NCI-H524 treated with DMSO at 0.1 percent for 48 hours (cell line): Measurements from ENCODE around the gene TNK2.
A peak's percentile ranks its signal among the peaks of the same experiment; 100 is the strongest.
"Not testable (repeated sequence)": the region's sequence is repeated elsewhere in the genome, so short reads cannot be mapped to it uniquely, and the experiment has no call there.

ENCODE experiments used
- DNase-seq: peaks from one replicate; lab custom pipeline; 2025; lab: John Stamatoyannopoulos, UW

TNK2 gene

DNA sequence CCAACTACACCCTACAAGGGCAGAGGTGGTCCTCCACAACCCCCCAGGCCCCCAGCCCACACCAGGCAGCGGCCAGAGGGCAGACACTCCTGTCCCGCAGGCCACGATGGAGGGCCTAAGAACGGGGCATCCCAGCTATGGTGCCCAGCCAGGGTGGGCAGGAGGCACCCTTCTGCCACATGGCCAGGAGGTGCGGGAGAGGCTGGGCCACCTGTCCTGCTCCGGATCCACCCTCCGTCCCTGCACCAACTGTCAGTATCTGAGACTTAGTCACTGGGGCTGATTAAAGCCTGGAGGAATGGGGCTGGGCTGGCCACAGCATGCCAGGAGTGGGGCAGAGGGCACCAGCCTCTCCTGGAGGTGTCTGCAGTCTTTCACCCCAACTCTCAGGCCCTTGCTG is 37.9 kb downstream of the TNK2 start:
- DNase-seq = no peak

DNA sequence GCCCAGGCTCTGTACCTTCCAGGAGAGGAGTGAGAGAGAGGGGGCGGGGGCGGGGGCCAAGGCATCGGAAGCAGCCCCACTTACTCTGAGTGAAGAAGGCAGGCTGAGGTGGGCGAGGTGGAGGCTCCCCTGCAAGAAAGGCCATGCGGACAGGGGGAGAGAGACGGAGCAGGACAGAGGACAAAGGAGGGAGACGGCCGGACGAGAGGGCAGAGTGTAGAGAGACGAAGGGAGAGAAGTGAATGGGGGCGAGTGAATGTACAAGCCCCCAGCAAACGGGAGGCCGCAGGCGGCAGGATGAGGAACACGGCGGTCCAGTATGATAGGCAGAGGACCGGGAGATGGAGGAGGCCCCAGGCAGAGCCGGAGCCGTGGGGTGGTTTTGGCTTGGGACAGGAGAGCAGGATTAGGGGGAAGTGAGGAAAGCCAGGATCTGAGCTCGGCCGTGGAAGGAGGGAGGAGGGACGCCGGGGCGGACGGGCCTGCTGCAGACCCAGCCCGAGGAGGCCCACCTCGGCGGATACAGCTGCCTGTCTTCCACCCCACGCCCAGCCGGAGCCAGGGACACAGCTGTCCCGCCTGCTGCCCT is 38.8 kb downstream of the TNK2 start:
- DNase-seq = no peak

DNA sequence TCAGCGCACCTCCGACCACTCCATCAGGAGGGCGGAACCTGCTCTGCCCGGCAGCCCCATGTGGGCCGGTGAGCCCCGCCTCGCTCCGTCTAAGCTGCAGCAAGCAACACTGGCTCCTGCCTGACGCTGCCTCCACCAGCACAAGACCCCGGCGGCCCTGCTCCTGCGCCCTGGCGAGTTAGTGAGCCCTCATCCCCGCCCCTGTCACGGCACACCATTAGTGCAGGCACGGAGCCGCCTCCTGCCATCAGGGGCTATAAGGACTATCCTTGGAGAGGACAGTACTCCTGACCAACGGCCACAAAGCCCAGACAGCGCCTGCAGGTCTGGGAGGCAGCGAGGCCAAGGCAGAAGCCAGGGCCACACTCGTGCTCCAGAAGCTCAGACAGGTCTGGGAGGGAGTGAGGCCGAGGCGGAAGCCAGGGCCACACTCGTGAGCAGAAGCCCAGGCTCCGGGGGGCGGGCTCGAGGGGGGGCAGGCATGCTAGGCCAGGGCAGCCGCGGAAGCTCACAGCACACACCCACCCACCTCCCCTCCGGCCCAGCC is 39.4 kb downstream of the TNK2 start:
- DNase-seq = no peak

DNA sequence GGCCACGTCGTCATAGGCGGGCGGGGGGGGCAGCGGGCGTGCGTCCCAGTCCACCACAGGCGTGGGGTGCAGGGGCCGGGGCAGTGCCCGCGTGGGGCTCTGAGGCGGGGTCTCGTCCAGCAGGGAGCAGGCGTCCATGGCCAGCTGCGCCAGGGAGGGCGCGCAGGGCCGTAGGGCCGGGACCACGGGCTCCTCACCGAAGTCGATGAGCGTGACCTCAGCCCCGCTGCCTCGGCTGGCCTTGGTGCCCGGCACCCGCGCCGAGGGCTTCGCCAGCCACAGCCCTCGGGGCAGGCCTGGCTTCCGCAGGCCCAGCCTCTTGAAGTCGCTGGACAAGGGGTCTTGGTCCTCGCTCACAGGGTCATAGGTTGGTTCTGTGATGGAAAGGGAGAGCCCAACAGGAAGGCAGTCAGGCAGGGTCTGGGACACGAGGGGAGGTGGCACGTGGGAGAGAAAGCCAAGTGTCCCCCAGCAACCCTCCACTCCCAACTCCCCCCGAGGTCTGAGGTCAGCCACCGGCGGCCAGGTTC is 40.0 kb downstream of the TNK2 start:
- DNase-seq = no peak

DNA sequence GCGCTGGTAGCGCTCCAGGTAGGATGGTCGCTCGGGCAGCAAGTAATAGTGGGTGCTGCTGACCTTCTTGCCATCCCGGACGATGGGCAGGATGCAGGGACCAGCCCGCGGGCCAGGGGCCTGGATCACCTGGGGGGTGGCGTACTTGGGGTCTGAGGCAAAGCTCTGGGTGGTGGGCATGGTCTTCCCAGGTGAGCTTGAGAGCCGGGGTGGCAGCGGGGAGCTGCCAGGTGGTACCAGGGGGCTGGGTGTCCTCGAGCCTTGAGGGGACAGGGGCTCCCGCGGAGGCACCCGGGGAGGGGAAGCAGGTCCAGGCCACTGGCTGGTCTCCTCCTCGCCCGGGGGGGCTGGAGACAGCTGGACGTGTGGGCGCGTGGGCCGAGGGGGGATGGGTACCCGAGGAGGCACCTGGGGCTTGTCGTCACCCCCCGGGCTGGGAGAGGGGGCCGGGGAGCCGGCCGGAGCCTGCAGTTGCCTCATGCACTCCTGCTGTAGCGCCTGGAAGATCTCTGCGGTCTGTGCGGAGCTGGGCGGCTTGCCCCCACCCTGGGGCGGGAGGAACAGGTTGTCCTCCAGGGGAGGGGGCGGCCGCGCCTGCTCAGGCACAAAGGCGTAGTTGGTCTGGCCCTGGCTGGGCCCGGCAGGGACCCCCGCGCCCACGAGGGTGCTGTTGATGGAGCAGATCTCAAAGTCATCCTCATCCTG is 40.6 kb downstream of the TNK2 start:
- no peak for DNase-seq

DNA sequence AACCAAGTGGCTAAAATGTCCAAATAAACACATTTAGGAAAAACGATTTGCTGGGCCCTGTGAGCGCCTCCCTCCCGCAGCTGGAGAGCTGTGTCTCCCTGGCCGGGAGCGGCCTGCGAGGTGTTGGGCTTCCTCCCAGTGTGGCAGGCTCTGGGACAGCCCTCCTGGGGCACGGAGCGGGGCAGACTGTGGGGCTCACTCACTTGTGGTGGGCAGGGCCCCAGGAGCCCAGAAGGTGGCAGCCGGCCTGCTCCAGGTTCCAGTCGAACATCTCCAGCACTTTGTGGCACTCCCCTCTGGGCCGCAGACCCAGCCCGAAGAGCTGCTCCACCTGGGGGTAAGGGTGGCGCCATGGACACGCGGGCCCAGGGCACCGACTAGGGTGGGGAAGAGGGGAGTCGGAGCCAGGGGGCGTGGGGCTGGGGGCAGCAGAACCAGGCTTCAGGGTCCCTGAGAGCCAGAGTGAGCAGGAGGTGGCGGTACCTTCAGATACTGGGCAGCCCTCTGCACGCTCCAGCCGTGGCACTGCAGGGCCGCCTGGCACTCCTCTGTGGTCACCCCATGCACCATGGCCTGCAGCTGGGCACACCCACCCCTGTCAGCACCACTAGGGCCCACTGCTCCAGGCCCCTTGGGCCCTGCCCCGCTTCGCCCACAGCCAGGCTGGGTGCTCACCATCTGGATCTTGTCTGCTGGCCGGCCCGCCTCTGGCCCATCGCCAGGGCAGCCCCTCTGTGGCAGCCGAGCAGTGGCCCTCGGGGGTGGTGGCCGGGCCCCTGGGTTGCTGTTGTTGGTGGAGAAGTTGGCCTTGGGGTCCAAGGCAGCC is 41.5 kb downstream of the TNK2 start:
- no peak for DNase-seq

DNA sequence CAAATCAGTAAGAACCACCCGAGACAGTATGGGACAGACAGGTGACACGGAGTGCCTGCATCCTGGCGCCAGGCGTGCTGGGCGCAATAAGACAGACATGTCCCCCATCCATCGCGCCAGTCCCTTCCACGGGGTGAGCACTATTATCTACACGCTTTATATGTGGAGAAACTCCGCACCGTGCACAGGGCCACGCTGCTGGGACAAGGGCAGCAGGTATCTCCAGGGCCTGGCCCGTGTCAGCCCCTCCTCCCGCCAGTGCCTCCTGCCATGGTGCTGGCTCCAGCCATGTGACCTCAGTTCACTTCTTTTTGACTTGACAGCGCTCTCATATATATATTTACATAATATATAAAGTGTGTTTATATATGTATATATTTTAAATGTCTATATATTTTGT is 42.6 kb downstream of the TNK2 start:
- no peak for DNase-seq

DNA sequence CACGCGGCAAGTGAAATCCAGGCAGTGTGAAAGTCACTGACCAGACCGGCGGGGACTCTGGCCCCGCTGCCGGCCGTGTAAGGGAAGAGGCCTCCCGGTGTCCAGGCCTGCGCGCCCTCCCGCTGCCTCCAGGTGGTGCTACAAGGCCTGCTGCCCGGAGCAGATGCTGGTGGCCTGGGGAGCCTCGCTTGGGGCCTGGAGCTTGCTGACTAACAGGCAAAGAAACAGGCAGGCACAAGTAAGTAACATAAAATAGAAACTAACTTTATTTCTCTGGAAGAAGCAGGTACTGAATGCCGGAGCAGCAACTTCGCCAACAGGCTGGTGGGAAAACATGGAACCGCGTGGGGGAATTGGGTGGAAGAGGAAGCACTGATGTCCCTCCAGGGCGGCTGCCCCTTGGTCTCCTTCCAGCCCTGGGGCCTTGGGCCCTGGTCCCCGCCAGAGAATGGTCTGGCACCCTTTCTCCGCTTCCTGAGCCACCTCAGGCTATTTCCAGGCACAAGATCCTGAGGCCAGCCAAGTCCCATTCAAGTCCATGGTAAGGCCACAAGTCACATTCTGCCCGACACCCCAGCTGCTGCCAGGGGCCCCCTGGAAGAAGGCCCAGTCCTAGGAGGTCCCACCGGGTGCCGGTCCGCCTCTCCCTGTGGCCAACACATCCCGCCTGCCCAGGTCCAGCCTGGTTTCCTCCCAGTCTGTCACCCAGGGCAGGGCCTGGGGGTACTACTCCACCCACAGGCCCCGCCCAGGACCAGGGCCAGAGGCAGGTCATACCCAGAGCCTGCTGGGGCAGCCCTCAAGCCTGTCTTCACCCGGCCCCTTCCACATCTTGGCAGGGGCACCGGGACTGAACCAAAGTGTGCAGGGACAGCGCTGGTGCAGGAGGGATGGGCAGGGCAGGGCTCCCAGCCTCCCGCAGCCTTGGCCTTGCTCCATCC is 45.0 kb downstream of the TNK2 start:
- DNase-seq = no peak

DNA sequence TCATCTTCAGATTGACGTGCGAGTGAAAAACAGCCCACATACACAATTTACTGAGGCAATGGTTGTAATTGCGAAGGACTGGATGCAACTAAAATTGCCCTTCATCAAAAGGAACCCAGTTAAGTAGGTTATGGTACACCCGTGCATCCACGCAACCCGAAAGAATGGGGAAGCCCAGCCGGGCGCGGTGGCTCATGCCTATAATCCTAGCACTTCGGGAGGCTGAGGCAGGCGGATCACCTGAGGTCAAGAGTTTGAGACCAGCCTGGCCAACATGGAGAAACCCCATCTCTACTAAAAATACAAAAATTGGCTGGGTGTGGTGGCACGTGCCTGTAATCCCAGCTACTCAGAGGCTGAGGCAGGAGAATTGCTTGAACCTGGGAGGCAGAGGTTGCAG is 46.0 kb downstream of the TNK2 start:
- DNase-seq = not testable (repeated sequence)

DNA sequence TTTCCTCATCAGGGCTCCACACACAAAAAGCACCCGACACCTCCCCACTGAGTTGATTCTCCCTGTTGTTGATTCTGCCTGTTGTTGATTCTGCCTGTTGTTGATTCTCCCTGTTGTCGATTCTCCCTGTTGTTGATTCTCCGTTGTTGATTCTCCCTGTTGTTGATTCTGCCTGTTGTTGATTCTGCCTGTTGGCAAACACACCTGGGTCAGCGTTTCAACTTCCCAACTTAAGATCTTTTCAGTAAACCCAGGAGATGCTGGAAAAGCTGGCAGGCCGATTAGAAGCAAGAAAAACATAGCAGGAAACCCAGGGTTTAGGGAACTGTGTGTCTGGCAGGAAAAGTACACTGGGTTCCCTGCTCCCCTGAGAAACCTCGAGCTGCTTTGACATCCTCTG is 47.9 kb downstream of the TNK2 start:
- no peak for DNase-seq

DNA sequence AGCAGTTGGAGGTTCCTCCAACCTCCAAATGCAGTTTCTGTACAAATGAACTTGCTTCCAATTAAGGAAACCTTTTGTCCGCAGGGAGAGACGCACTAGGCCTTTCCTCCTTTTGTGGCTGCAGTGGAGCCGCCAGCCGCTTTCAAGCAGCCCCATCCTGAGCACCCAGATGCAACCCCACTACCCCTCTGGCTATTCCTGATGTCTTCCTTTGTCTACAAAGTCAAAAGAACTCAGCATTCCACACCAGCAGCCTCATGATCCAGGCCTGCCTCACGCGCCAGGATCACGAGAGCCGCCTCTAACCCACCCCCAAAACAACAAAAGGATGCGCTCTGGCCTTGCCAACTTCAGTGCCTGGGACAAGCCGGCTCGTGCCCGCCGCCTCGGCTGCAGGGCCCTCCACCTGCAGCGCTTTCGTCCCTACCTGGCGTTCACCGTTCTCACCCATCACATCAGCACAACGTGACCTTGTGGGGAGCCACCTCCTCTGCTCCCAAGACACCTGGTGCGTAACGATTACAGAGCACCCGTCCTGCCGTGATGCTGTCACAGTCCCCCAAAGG is 48.4 kb downstream of the TNK2 start:
- no peak for DNase-seq

DNA sequence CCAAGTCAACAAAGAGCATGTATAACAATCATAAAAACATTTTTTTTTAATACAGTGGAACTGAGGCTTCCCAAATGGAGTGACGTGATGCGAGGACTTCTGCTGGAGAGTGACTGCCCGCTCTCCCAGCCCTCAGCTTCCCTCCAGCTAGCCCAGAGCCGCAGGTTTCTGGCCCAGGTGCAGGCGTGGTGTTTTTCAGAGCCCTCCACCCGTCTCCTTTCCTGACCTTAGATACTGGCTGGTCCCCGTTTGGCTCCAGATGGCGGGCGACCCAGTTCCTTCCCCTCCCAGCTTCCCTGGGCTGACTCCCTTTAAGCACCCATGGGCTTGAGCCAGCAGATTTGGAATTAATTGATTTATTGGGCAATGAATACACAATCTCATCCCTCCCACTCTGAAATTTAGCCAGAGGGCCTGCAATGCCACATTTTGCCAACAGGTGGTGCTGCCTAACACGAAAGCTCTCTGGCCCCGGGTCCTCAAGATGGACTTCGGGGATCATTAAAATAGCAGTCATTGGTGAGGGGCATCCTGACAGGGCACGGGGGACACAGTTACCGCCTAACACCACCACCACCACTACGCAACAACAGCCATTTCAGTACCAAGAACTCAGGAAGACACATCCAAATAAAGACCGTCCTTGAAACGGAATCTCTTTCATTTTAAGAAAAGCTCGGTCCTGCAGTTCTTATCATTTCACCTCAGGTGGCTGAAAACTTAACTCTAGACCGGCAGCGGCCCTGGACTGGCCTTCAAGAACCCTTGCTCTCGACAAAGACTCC is 49.1 kb downstream of the TNK2 start:
- DNase-seq = no peak

DNA sequence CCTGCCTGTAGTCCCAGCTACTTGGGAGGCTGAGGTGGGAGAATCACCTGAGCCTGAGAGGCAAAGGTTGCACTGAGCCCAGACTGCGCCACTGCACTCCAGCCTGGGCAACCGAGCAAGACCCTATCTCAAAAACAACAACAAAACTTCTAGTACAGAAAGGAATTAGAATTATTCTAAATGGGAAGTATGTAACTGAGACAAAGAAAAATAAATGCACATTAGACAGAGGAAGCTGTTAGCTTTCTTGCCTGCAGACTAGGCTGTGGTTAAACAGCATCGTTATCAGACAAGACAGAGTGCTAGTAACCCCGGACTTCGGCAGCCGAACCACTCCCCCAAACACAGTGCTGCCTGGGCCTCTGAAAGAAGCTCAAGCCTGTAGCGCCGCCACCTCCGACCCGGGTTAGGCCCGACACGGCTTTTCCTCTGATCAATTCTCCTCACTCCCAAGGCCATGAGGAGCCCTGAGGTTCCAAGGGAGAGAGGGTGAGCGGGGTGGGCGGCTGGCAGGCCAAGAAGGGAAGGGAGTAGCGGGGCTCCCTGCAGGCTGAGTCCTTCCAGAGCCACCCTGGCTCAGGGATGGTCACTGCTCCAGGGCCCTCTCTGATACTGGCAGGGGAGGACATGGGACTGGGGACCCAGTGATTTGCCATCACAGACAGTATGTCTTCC is 51.8 kb downstream of the TNK2 start:
- no peak for DNase-seq

DNA sequence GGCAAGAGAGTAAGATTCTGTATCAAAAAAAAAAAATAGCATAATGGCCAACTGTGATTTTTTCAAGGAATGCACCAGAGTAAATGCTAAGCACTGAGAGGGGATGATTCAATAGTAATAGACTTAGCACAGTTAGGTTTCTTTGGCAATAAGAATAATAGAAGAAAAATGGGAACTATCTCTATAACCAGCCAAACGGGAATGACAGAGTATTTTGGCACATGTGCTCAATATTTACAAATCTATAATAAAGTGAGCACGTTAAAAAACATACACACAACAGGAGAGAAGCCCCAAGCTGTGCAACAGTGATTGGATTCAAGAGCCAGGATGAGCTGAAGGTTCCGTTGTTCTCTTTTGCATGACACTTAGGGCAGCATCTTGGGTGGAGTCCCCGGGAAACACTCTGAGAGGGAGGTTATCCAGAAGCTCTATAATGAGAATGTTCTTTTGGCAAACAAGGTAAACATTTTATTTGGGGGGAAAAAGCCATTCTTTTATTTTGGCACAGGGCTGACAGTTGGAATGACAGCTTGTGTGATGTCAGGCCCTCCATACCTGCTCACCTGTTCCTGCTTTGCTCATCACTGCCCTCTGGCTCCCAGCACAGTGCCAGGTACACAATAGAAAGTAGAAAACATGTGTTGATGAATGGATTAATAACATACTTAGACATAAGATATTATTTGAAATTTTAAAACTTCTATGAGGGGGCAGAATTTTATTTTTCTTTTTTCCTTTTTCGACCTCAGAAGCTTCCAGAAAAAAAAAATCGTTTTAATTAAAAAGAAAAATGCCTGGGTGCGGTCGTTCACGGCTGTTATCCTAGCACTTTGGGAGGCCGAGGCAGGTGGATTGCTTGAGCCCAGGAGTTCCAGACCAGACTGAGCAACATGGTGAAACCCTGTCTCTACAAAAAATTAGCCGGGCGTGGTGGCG is 52.6 kb downstream of the TNK2 start:
- DNase-seq = no peak

DNA sequence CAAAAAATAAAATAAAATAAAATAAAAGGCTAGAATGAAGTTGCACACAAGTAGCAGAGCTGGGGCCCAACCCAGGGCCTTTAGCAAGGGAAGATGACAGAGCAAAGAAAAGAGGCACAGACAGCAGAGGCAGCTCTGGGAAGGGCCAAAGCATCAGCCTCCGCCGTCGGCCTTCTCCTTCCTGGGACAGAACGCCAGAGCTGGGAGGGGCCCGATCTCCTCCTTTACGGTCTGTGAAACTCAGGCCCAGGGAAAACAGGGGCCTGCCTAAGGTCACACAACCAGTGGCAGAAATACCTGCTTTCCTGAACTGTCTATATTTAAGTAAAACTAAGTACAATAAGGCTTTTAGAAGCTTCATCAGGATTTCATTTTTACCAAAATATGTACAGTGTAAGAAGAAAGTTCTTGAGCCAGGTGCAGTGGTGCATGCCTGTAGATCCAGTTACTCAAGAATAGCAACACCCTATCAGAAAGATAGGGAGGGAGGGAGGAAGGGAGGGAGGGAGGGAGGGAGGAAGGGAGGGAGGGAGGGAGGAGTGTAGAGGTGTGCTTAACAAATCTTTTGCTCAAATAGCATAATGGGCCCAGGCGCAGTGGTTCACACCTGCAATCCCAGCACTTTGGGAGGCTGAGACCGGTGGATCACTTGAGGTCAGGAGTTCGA is 53.6 kb downstream of the TNK2 start:
- no peak for DNase-seq

DNA sequence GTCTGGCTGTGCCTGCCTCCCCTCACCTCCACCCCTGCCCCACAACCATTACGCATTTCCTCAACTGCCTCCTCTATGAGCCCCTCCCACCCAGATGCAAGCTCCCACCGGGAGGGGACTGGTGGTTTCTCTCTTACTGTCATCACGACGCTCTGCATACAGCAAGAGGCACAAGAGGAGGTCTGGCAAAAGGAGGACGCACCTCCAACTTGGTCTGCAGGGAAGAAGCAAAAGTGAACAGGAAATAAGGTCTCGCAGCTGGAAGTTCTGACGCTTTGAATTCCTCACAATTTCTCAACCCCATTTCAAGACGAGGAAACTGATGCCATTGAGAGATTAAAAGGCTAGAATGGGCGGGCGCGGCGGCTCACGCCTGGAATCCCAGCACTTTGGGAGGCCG is 54.4 kb downstream of the TNK2 start:
- no peak for DNase-seq

DNA sequence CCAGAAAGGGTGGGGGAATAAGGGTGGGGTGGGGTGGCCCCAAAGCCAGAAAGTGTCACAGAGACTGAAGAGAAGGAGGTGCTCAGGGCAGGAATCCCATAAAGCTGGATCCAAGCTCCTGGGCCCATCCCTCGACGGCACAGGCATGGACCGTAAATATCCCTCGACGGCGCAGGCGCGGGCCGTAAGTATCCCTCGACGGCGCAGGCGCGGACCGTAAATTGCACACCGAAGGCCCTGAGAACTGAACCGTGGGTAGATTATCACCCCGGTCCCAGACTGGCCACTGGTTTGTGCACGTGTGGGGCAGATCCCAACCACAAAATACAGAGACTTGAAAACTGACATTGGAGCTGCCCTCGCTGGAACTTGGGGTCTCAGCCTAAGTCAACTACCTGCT is 55.3 kb downstream of the TNK2 start:
- no peak for DNase-seq

DNA sequence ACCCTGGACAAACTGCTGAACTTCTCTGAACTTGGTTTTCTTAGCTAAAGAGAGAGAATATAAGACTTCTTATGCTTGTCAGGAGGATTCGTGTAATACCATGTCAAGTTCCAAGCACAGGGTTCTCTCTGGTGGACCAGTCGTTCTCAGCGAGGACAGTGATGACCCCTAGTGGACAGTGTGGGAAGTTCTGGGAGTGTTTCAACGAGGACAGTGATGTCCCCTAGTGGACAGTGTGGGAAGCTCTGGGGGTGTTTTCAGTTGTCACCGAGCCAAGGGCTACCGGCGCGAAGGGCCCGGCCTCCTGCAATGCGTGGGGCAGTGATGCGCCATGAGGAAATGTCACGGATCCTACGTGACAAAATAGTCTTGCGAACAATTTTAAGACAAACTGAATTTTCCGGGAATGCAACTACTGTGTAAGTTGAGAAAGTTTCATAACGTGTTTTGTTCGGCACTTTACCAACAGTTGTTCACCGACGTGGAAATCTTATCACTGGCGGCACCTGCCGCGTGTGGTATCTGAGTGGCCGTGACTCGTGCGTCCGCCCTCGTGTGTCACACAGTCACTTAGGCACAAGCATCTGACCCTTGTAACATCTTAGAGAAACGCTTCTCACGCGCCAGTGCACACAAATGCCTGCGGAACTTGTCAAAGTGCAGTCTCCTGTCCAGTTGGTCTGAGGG is 57.4 kb downstream of the TNK2 start:
- DNase-seq = peak; percentile 77
